GM18508 (cell line): ENCODE measurements around the gene CPNE6.
"Not testable (repeated sequence)": the region's sequence is repeated elsewhere in the genome, so short reads cannot be mapped to it uniquely, and the experiment has no call there.

ENCODE experiments used
- ATAC-seq: cut with Tn5 transposase; IDR thresholded peaks from one replicate; pipeline ENCODE4 v1.9.1; 2021; ENCODE audit warnings: moderate number of reproducible peaks; ENCODE audit not compliant: insufficient read depth, unreplicated experiment

CPNE6 gene

DNA sequence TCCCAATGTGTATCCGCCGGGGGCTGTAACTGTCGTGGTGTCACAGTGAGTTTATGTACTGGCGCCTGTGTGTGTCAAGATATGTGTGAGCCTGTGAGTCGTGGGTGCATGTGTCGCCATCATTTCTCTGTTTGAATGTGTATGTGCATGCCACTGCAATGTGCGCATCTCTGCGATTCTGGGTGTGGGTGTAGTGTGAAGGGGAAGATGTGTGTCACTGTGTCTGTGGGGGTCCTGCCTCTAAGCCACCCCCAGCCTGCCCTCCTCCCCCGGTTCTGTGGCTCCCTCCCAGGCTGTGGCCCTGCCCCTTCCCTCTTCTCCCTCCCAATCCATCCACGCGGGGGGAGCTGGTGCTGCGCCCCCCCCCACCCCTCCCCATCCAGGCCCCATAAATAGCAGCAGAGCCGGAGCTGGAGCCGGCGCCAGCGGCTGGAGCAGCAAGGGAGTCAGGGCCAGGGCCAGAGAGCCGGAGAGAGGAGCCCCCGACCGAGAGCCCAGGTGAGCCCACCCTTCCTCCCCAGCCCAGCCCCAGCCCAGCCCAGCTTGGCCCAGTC is at the start of gene CPNE6:
CPNE6 (plus strand) TSS at position 419 of the 554 bp plus-strand sequence. CDS start 1,375 bp downstream, outside the sequence.
- no peak for ATAC-seq

DNA sequence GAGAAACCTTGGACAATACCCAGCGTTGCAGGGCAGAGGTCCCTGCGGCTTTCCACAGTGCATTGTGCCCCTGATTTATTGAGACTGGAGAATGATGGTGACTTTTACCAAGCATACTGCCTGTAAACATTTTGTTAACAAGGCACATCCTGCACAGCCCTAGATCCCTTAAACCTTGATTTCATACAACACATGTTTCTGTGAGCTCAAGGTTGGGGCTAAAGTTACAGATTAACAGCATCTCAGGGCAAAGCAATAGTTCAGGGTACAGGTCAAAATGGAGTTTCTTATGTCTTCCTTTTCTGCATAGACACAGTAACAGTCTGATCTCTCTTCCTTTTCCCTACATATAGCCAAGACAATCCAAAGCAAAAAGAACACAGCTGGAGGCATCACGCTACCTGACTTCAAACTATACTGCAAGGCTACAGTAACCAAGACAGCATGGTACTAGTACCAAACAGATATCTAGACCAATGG is 46.4 kb upstream of the CPNE6 start:
- ATAC-seq, result not testable (repeated sequence)

DNA sequence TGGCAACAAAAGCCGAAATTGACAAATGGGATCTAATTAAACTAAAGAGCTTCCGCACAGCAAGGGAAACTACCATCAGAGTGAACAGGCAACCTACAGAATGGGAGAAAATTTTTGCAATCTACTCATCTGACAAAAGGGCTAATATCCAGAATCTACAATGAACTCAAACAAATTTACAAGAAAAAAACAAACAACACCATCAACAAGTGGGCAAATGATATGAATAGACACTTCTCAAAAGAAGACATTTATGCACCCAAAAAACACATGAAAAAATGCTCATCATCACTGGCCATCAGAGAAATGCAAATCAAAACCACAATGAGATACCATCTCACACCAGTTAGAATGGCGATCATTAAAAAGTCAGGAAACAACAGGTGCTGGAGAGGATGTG is 41.7 kb upstream of the CPNE6 start:
- not testable (repeated sequence) for ATAC-seq

DNA sequence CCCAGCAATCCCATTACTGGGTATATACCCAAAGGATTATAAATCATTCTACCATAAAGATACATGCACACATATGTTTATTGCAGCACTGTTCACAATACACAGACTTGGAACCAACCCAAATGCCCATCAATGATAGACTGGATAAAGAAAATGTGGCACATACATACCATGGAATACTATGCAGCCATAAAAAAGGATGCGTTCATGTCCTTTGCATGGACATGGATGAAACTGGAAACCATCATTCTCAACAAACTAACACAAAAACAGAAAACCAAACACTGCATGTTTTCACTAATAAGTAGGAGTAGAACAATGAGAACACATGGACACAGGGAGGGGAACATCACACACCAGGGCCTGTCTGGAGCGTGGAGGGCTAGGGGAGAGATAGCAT is 40.0 kb upstream of the CPNE6 start:
- ATAC-seq, result not testable (repeated sequence)

DNA sequence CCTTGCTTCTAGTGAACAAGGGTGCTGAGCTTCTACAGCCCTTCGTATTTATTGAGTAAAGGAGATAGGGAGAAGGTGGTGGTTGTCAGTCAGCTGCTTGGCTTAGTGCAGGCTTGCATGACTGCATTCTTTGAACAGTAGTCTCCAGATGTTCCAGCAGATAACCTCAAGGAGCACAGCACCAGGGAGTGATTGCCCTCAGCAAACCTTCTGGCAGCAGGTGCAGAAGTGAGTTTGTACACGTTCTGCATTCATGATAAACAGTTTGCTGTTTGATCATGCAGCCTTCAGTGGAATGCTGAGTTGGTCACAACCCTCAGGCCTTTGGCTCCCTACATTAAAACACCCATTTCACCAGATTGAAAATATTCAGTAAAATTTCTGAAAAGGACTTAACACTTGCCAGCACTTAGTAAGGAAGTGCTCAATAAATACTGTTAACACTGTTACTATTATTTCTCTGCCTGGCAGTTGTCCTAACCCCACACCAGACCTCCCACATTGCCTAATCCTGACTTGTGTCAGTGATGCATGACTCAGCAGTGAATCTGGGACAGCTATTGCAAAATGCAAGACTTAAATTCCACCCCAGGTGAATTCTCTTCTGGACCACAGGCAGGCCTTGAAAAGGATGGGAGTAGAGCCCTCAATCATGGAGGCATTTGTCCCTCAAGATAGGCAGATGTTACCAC is 38.5 kb upstream of the CPNE6 start:
- no peak for ATAC-seq

DNA sequence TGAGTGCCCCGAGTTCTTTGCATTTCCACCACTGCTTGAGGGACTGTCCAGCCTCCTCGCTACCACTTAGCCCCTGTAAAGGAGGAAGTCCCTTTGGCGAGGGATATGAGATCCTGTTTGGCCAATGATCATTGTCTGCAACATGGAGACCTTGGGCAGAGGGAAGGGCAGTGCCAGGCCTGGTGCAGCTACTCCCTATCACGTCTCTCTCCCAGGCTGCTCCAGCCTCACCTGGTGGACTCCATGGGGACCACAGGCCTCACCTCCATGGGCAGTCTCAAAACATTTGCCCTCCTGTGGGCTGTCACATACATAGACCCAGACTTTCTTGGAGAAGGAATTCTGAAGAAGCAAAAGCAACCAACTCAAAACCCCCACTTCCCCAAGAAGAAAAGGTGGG is 35.6 kb upstream of the CPNE6 start:
- ATAC-seq, result not testable (repeated sequence)

DNA sequence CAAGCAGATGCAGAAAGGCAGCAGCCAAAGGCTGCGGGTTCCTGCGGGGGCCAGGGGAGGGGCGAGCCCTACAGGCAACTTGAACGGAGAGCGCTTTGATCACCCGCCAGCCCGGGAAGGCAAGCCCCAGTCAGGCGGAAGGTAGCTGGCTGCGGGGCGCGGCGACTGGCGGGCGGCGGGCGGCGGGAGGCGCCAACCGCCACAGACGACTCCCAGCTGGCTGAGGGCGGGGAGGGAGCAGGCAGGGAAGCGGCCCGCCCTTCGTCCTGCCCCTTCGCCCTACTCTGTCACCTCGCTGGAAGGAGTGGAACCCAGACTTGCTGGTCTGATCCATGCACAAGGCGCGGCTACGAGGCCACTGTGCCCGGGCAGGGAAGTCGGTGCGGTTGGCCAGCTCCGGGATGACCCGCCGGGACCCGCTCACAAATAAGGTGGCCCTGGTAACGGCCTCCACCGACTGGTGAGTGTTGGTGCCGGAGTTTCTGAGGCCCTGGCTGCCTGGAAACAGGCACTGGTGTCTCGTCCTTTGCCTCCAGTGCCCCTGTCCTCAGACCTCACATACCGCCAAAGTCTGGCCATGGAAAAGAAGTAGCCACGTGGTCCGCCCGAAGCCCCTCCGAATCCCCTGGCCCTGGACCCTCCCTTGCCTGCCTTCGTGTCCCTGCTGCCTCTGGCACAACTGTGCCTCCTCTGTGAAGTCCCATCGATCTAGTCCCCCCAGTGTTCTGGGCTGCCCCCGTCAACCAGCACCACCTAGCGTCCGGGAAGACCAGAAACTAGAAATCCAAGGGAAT is 35.0 kb upstream of the CPNE6 start:
- no peak for ATAC-seq

DNA sequence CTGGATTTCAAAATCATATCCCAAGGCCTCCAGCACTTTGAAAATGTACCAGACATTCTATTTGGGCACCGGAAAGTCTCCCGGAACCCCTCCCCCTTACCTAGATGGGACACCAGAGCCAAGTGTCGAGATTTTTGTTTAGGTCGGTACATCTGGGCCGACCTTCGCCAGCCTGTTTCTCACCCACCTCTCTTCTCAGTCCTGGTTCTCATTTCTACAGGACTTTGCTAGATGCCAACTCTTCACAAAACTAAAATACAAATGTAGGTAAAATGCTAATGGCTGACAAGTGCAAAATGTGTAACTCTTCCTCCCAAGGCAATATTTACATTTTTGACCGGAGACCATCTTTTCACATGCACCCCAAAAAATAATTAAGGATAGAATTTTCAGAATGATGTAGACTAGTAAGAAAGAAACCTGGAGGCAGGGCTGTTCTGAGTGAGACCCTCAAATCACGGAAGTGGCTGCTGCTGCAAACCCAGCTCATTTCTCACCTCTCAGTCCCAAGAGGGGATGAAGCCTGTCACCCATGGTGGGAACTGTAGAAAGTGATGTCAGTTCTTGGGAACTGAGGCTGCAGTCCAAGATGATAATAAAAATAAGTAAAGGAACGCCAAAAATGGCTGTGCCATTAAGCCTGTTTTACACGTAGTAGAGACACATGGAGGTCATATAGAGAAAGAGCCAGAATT is 34.3 kb upstream of the CPNE6 start:
- ATAC-seq, result not testable (repeated sequence)

DNA sequence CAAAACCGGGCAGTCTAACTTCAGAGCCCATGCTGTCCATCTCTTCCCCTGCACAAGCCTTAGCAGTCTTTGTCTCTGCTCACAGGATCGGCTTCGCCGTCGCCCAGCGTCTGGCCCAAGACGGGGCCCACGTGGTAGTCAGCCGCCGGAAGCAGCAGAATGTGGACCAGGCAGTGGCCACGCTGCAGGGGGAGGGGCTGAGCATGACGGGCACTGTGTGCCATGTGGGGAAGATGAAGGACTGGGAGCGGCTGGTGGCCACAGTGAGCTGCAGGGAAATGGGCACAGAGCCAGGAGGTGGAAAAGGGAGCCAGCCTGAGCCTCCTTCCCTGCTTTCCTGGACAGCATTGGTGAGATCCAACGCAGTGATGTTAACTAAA is 33.7 kb upstream of the CPNE6 start:
- no peak for ATAC-seq

DNA sequence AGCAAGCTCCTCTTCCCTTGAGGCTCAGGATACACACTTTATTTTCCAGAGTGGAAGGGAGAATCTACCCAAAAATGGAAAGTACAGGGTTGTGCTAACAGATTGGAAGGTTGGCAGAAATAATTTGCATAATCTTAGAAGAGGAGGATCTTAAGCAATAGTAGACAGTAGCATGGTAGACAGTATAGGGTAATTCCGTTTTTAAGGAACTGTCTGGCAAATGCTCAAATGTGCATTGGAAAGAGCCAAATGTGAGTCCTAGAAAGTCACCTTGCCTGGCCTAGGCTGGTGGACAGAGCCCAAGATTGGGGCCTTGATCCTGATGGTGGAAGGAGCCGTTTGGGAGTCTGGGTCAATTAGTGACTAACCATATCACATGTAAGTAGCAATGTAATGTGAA is 32.7 kb upstream of the CPNE6 start:
- no peak for ATAC-seq

DNA sequence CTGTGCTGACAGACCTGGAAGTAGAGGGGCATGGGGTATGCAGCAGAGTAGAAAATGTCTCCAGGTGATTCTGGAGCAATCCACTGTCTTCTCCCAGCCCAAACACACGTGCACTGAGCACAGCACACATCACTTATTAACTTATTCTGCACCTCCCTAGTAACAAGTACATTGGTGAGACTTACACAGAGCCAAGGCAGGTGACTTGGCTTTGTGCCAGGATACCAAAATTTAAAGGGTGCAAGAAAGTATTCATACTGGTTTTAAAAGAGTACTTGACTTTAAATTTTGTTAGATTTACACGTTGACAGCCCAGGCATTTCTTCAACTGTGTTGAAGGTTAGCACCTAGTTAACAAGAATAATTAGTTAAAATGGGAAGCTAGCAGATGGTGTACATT is 30.7 kb upstream of the CPNE6 start:
- ATAC-seq, result no peak

DNA sequence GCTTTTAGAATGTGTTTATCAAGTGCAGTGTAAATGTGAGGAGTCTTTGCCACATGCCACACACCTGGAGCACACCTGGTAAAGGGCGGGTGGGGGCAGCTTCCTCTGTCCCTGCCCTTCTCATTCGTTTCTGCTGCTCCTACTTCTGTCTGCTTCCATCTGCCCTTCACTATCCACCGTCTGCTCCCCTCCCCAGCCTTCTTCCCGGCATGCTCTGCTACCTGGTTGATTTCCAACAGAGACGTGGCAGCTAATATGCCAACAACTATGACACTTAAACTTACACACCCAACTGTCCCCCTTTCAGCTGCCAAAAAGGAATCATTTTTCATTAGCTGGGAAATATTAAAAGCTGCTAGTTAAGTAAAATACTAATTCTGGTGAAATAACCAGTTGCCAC is 28.6 kb upstream of the CPNE6 start:
- ATAC-seq, result no peak

DNA sequence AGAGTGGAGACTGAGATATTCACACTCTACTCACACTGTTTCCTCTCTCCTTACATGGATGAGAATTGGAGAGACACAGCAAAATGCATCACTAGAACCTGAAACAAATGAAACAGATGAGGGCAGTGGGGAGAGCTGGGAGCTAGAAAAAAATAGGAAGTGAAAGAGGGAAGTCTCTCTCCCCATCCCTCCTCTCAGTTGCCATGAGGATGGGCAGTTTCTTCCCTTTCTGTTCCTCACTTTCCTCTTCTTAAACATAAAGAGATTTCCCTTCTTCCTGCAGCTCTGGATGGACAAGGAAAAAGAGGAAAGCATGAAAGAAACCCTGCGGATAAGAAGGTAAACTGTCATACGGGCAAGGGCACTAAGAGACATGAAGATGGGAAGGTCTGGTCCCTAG is 22.4 kb upstream of the CPNE6 start:
- ATAC-seq, result not testable (repeated sequence)

DNA sequence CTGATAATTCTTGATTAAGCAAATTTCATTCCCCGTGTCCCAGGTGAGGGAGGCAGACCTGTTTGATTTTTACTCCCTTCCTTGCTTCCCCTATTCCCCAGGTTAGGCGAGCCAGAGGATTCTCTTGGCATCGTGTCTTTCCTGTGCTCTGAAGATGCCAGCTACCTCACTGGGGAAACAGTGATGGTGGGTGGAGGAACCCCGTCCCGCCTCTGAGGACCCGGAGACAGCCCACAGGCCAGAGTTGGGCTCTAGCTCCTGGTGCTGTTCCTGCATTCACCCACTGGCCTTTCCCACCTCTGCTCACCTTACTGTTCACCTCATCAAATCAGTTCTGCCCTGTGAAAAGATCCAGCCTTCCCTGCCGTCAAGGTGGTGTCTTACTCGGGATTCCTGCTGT is 20.6 kb upstream of the CPNE6 start:
- ATAC-seq, result not testable (repeated sequence)

DNA sequence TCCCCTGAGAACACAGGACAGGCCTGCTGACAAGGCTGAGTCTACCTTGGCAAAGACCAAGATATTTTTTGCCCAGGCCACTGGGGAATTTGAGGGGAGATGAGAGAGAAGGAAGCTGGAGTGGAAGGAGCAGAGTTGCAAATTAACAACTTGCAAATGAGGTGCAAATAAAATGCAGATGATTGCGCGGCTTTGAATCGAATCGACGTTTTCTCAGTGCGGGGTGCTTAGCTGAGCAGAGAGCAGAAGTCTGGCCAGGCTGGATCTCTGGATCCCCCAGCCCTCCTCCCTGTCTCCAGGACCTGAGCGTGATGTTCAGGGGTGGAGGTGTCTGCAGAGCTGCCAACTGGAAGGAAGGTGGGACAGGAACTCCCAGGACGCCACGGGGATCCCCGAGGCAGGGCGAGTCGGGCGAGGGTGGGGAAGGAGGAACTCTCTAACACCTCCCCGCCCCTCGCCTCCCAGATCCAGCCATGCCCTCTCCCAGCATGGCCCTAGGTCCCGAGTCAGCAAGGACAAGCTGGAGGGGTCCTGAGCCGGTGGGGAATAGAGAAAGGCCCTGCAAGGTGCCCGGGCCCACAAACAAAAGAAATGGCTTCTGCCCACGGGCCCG is 20.1 kb upstream of the CPNE6 start:
- no peak for ATAC-seq

DNA sequence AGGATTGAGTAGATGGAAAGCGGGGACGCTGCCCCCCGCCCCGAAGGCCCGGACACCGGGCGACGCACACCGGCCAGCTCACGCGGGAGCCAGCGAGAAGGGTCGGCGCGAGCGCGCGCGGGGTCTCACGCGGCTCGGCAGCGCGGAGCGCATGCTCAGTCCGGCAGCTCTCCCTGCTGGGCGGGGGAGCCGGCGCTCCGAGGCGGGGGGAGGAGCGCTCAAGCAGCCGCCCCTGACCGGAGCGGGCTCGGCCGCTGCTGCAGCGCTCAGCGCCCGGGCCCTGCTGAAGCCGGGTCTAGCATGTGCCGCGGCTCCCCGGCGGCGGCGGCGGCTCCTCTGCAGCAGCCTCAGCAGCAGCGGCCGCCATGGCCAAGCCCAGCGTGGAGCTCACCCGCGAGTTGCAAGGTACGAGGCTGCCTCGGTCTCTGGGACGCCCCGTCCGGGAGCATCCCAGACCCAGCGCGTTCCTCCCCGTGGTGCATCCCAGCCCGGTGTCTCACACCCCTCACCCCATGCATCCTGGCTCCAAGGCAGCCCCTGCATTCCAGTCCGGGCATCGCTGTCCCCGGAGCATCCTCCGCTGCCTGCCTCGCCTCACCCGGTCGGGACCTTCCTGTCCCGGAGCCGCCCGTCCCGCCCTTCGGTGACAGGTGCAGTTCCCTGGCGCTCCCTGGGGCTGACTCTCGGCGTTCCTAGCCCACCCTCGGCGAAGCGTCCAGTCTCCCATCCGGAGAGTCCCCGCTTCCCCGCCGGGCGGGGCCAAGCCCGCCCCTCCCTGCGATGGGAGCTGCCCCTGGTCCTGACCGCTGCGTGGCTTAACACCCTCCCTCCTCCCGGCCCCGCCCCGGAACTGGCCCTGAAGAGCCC is 19.3 kb upstream of the CPNE6 start, which contains the start of gene CARMIL3:
CARMIL3 (plus strand) TSS at position 221 of the 867 bp plus-strand sequence; CDS start at position 366, 145 bp downstream.
- no peak for ATAC-seq

DNA sequence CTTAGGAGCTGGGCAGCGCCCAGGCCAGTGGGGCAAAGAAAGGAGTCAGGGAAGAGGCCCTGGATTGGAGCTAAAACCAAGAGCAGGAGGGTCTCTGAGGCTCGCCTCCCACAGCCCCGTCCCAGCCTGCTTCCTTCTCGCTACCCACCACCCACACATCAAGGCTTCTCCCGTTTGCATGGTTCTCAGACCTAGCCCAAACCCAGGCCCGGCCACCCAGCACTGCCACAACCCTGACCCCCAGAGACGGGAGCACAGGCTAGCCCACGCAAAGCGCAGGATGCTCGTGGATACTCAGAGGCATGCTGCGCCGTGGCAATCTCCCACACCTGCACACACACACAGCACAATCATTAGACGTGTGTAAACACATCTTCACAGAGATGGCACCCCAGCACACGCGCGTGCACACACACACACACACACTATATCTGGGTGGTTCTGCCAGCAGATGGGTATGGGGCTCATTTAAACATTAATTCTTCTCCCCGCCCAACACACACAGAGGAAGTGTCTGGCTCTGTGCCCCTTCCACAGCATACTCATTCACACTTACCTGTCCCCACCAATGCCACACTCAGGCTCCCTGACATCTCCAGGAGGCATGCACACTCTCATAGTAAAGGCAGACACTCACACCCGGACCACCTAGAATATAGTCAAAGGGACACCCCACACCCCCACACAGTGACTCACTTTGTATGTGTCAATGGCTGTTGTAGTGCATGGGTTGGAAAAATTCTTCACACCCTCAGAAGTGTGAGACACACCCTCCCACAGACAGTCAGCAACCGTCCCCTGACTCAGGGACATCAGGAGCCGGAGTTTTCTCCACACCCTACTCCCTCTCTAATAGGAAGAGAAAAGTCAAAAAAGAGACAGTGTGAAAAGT is 18.5 kb upstream of the CPNE6 start:
- no peak for ATAC-seq
